AG09319 (cell line): Measurements from ENCODE around the gene DCAF11.

Source experiments
- DNase-seq: peaks from one replicate; pipeline ENCODE4 v3.0.0-alpha.2; 2010; ENCODE audit warnings: low read depth; ENCODE audit errors: extremely low read depth
- TF ChIP-seq, protein P1 (sequence below): IDR thresholded peaks from 2 replicates; pipeline ENCODE4 v1.5.1; 2011; ENCODE audit warnings: low read depth, mild to moderate bottlenecking, inconsistent platforms, low read length, moderate library complexity

Gene DCAF11

GRCh38 chr14:24129410-24129998 is 14.9 kb downstream of the DCAF11 start:
- DNase-seq = no peak
- TF ChIP-seq, protein P1, sequence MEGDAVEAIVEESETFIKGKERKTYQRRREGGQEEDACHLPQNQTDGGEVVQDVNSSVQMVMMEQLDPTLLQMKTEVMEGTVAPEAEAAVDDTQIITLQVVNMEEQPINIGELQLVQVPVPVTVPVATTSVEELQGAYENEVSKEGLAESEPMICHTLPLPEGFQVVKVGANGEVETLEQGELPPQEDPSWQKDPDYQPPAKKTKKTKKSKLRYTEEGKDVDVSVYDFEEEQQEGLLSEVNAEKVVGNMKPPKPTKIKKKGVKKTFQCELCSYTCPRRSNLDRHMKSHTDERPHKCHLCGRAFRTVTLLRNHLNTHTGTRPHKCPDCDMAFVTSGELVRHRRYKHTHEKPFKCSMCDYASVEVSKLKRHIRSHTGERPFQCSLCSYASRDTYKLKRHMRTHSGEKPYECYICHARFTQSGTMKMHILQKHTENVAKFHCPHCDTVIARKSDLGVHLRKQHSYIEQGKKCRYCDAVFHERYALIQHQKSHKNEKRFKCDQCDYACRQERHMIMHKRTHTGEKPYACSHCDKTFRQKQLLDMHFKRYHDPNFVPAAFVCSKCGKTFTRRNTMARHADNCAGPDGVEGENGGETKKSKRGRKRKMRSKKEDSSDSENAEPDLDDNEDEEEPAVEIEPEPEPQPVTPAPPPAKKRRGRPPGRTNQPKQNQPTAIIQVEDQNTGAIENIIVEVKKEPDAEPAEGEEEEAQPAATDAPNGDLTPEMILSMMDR = no peak

GRCh38 chr14:24130380-24130716 is 15.8 kb downstream of the DCAF11 start, which contains the start of gene FITM1:
FITM1 (plus strand) TSS chr14:24130659; CDS start chr14:24131564, 905 bp downstream.
- DNase-seq = no peak
- TF ChIP-seq, protein P1 = no peak

DNA sequence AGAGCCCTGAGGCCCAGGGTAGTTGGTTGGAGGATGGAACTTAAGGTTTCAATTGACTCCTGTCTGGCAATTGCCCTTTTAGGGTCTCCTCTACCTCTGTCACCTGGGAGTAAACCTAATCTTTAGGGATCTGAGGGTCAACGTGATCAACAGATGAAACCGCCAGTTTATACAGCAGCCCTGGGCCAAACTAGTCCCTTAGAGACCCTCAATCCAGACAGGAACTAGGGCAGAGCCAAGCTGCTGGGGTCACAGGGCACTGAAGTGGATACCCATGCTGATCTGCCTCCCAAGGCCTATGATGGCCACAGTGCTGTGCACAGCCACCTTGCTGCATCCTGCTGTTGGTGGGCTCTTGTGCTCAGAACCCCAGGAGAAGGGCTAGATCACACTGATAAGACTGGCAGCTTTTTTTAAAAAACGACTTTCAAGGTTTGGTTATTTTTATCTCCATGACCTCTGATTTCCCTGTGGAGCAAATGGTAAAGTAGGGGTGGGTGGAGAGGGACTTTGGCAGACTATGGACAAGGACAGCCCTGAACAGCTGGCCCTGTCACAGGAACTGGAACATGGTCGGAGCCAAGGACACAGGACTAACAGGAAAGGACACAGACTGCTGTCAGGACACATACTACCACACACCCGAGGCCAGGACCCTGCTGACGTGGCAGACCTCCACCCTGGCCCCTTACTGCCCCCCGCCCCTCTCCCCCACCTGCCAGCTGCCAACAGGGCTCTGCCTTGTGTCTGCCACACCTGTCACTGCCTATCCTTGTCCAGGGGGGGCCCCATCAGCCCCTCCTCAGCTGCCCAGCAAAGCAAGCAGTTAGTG is 16.4 kb downstream of the DCAF11 start:
- no peak for DNase-seq
- TF ChIP-seq, protein P1 = no peak

DNA sequence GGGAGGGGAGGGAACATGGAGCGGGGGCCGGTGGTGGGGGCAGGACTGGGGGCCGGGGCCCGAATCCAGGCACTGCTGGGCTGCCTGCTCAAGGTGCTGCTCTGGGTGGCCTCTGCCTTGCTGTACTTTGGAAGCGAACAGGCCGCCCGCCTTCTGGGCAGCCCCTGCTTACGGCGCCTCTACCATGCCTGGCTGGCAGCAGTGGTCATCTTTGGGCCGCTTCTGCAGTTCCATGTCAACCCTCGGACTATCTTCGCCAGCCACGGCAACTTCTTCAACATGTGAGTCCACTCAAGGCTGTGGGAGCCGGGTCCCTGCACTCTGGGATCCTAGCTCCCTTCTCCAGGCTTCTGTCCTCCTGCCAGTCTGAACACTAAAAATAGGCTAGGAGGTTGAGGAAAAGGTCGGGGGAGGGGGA is 17.0 kb downstream of the DCAF11 start:
- DNase-seq = no peak
- TF ChIP-seq, protein P1 = no peak

DNA sequence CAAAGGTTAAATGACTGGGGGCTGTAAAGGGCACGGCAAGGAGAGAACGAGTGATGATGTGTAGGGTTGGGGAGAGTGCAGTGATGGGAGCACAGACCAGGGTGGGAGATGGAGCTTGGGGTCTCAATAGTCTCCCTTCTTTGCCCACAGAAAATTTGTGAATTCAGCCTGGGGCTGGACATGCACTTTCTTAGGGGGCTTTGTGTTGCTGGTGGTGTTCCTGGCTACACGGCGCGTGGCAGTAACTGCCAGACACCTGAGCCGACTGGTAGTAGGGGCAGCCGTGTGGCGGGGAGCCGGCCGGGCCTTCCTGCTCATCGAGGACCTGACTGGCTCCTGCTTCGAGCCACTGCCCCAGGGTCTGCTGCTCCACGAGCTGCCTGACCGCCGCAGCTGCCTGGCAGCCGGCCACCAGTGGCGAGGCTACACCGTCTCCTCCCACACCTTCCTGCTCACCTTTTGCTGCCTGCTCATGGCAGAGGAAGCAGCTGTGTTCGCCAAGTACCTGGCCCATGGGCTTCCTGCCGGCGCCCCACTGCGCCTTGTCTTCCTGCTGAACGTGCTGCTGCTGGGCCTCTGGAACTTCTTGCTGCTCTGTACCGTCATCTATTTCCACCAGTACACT is 17.6 kb downstream of the DCAF11 start:
- TF ChIP-seq, protein P1 = no peak
- no peak for DNase-seq

DNA sequence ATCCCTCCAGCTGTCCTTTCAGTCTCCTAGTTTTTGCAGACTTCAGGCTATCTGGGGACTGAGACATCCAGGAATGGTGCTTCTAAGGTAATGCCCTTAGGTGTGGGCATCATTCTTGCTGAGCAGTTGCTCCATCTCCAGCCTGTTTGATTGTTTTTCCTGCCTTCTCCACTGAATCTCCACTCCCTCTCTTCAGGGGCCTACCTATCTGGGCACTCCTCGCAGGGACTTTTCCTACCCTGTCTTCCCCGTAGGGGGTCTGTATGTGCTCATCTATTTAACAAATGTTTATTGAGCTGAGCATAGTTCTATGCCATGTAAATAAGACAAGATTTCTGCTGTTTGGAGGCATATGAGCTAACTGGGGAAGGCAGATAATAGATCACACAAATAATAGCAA is 18.4 kb downstream of the DCAF11 start:
- TF ChIP-seq, protein P1 = no peak
- DNase-seq = no peak

GRCh38 chr14:24133735-24134134 is 19.2 kb downstream of the DCAF11 start:
- DNase-seq = no peak
- TF ChIP-seq, protein P1 = no peak
